ENCODE results near the gene ATG16L1. TPM values are rescaled to one million over a fixed set of nuclear protein-coding genes. Genes with fewer than 3 reads are reported as not detected.

ATG16L1 gene
- total RNA-seq, 1 donor from 2014 or later, result 27.9 TPM

DNA sequence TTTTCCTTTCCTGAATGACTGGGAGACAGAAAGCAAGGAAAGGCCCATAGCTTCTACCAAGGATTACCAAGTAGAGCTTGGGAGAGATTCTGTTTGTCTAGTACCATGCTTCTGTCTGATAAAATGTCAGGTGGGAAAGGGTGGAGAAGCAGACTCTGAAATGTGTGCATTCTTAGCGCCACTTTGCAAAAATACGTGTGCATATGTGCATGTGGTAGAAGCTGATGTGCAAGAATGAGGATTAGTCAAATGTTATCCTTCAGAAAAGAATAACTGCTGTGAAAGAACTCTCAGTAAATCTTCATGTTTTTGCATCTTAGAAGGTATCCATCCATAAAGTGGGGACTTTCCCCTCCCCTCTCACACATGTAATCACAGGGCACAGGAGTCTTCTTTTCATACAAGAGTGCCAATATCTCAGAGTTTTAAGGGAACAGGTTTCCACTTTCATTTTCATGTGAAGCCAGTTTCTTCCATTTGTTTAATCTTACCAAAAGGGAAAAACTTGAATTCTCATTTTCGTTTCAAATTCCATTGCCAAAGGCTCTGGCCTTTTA is 87.4 kb downstream of the ATG16L1 start:
- peaks cover 6% of the 10 kb centered on the region for H3K27me3 Mint-ChIP-seq

GRCh38 chr2:233339427-233339826 is 88.0 kb downstream of the ATG16L1 start:
- no peaks in the 10 kb centered on the region for H3K9me3 Mint-ChIP-seq (ENCODE audit: low read depth)
- no peak overlapping the region for H3K4me3 Mint-ChIP-seq (ENCODE audit: low read depth)
- peaks cover 4% of the 10 kb centered on the region for H3K27me3 Mint-ChIP-seq

More for the DNA sequence above, 87.4 kb downstream of the ATG16L1 start:
- Mint-ChIP-seq H3K9me3 (ENCODE audit: low read depth) (no peaks in the 10 kb centered on the region), H3K4me3 (ENCODE audit: low read depth) (no peak overlapping the region), H3K27ac (no peak overlapping the region), H3K4me1 (ENCODE audit: low read depth) (no peaks in the 10 kb centered on the region), H3K36me3 (ENCODE audit: insufficient read depth) (no peaks in the 10 kb centered on the region)
- TF ChIP-seq, protein P1, sequence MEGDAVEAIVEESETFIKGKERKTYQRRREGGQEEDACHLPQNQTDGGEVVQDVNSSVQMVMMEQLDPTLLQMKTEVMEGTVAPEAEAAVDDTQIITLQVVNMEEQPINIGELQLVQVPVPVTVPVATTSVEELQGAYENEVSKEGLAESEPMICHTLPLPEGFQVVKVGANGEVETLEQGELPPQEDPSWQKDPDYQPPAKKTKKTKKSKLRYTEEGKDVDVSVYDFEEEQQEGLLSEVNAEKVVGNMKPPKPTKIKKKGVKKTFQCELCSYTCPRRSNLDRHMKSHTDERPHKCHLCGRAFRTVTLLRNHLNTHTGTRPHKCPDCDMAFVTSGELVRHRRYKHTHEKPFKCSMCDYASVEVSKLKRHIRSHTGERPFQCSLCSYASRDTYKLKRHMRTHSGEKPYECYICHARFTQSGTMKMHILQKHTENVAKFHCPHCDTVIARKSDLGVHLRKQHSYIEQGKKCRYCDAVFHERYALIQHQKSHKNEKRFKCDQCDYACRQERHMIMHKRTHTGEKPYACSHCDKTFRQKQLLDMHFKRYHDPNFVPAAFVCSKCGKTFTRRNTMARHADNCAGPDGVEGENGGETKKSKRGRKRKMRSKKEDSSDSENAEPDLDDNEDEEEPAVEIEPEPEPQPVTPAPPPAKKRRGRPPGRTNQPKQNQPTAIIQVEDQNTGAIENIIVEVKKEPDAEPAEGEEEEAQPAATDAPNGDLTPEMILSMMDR (IDR thresholded peaks at IDR 0.05; ENCODE audit: unreplicated experiment), result no peak
- no peak for DNase-seq (ENCODE audit: low spot score, unreplicated experiment)

DNA sequence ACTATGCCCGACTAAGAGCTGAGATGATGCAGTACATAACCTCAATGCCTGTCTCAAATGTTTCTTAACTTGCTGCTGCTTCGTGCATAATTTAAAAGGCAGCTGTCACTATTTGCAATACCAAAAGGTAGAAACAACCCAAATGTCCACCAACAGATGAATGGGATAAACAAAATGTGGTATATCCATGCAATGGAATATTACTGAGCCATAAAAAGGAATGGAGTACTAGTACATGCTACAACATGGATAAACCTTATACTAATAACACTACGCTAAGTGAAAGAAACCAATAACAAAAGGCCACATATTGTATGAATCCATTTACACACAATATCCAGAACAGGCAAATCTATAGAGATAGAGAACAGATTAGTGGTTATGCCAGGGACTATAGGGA is 89.8 kb downstream of the ATG16L1 start:
- Mint-ChIP-seq H3K36me3 (ENCODE audit: insufficient read depth) (no peaks in the 10 kb centered on the region), H3K27ac (no peak overlapping the region), H3K4me3 (ENCODE audit: low read depth) (no peak overlapping the region), H3K27me3 (peaks cover 4% of the 10 kb centered on the region), H3K4me1 (ENCODE audit: low read depth) (no peaks in the 10 kb centered on the region), H3K9me3 (ENCODE audit: low read depth) (no peaks in the 10 kb centered on the region)
- no peak for DNase-seq (ENCODE audit: low spot score, unreplicated experiment)
- TF ChIP-seq, protein P1 (IDR thresholded peaks at IDR 0.05; ENCODE audit: unreplicated experiment), result no peak

More at GRCh38 chr2:233339427-233339826, 88.0 kb downstream of the ATG16L1 start:
- H3K4me1 Mint-ChIP-seq (ENCODE audit: low read depth), result no peaks in the 10 kb centered on the region
- TF ChIP-seq, protein P1 (IDR thresholded peaks at IDR 0.05; ENCODE audit: unreplicated experiment), result no peak
- DNase-seq (ENCODE audit: low spot score, unreplicated experiment), result no peak
- H3K36me3 Mint-ChIP-seq (ENCODE audit: insufficient read depth), result no peaks in the 10 kb centered on the region
- no peak overlapping the region for H3K27ac Mint-ChIP-seq

GRCh38 chr2:233342301-233342700 is 90.8 kb downstream of the ATG16L1 start:
- TF ChIP-seq, protein P1 (IDR thresholded peaks at IDR 0.05; ENCODE audit: unreplicated experiment), result no peak

DNA sequence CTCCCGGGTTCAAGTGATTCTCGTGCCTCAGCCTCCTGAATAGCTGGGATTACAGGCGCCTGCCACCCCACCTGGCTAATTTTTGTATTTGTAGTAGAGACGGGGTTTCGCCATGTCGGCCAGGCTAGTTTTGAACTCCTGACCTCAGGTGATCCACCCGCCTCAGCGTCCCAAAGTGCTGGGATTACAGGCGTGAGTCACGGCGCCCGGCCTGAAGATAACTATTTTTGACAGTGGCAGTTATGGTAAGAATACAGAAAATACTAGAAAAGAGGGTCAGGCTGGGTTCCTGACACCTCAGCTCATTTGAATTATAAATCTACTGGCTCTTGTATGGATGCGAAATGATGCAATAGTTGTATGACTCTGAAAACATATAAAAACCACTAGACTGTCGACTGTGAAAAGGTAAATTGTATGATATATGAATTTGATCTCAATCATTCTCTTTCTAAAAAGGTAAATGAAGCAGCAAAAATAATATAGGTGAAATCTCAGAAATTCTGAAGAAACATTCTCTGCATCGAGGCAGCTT is 91.8 kb downstream of the ATG16L1 start:
- Mint-ChIP-seq H3K27me3 (no peaks in the 10 kb centered on the region), H3K4me3 (ENCODE audit: low read depth) (no peak overlapping the region), H3K9me3 (ENCODE audit: low read depth) (no peaks in the 10 kb centered on the region), H3K4me1 (ENCODE audit: low read depth) (peaks cover 1% of the 10 kb centered on the region), H3K27ac (no peak overlapping the region), H3K36me3 (ENCODE audit: insufficient read depth) (no peaks in the 10 kb centered on the region)
- no peak for DNase-seq (ENCODE audit: low spot score, unreplicated experiment)
- TF ChIP-seq, protein P1 (IDR thresholded peaks at IDR 0.05; ENCODE audit: unreplicated experiment), result no peak

More at GRCh38 chr2:233342301-233342700, 90.8 kb downstream of the ATG16L1 start:
- Mint-ChIP-seq H3K4me3 (ENCODE audit: low read depth) (no peak overlapping the region), H3K27me3 (peaks cover 4% of the 10 kb centered on the region), H3K36me3 (ENCODE audit: insufficient read depth) (no peaks in the 10 kb centered on the region), H3K9me3 (ENCODE audit: low read depth) (no peaks in the 10 kb centered on the region), H3K4me1 (ENCODE audit: low read depth) (no peaks in the 10 kb centered on the region), H3K27ac (no peak overlapping the region)
- no peak for DNase-seq (ENCODE audit: low spot score, unreplicated experiment)

Other genes with a start within 250 kb of the ATG16L1 start
- 0.71 and 1.2 TPM in 2 replicates for gene NGEF, start 238.4 kb upstream of the ATG16L1 start, total RNA-seq
- gene NEU2, start 219.0 kb upstream of the ATG16L1 start, total RNA-seq, result not detected in 2 replicates
- 5.3 and 9.0 TPM in 2 replicates for gene INPP5D, start 191.3 kb upstream of the ATG16L1 start, total RNA-seq
- gene SAG, start 56.1 kb downstream of the ATG16L1 start, total RNA-seq, result not detected in 2 replicates
- 49.5 and 55.1 TPM in 2 replicates for gene DGKD, start 102.8 kb downstream of the ATG16L1 start, total RNA-seq